GM12878 (cell line): Measurements from ENCODE around the gene MAML2.

Experiments
- SMC3 ChIP-seq: IDR thresholded peaks from 2 replicates; pipeline ENCODE4 v1.6.1; 2011; ENCODE audit warnings: low read length, improper control_type of control experiment, borderline replicate concordance
- TF ChIP-seq, protein P1 (sequence below), 3 experiments: IDR thresholded peaks in 2 of 3; conservative IDR thresholded peaks in 1 of 3; 2 replicates each; pipeline ENCODE4 v1.5.1; 2011; ENCODE audit warnings: low read depth in 3 of 3, low read length in 3 of 3, mild to moderate bottlenecking in 3 of 3, control low read depth in 2 of 3, moderate library complexity in 2 of 3, inconsistent platforms in 1 of 3, mixed read lengths in 1 of 3; ENCODE audit not compliant: control insufficient read depth in 2 of 3, insufficient read depth in 1 of 3; ENCODE audit errors: extremely low read depth in 1 of 3
- TF ChIP-seq, protein P2 (sequence below): fragments of 450-650 bp; IDR thresholded peaks from 2 replicates; pipeline ENCODE4 v1.6.1; 2014; ENCODE audit warnings: mild to moderate bottlenecking

GRCh38 chr11:95976550-95976949, 366.4 kb downstream of the MAML2 start:
- TF ChIP-seq, protein P1, sequence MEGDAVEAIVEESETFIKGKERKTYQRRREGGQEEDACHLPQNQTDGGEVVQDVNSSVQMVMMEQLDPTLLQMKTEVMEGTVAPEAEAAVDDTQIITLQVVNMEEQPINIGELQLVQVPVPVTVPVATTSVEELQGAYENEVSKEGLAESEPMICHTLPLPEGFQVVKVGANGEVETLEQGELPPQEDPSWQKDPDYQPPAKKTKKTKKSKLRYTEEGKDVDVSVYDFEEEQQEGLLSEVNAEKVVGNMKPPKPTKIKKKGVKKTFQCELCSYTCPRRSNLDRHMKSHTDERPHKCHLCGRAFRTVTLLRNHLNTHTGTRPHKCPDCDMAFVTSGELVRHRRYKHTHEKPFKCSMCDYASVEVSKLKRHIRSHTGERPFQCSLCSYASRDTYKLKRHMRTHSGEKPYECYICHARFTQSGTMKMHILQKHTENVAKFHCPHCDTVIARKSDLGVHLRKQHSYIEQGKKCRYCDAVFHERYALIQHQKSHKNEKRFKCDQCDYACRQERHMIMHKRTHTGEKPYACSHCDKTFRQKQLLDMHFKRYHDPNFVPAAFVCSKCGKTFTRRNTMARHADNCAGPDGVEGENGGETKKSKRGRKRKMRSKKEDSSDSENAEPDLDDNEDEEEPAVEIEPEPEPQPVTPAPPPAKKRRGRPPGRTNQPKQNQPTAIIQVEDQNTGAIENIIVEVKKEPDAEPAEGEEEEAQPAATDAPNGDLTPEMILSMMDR (IDR thresholded peaks at IDR 0.05 in 2 of 3, conservative IDR thresholded peaks at IDR 0.05 in 1 of 3; ENCODE audit: control insufficient read depth in 2 of 3, extremely low read depth in 1 of 3, insufficient read depth in 1 of 3, low read depth in 3 of 3, low read length in 3 of 3): no peak
- TF ChIP-seq, protein P2, sequence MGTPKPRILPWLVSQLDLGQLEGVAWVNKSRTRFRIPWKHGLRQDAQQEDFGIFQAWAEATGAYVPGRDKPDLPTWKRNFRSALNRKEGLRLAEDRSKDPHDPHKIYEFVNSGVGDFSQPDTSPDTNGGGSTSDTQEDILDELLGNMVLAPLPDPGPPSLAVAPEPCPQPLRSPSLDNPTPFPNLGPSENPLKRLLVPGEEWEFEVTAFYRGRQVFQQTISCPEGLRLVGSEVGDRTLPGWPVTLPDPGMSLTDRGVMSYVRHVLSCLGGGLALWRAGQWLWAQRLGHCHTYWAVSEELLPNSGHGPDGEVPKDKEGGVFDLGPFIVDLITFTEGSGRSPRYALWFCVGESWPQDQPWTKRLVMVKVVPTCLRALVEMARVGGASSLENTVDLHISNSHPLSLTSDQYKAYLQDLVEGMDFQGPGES: no peak
- no peak for TF ChIP-seq SMC3
